Activated T-cell treated with anti-CD3 and anti-CD28 coated beads, Interleukin-2, amount 50 U/mL, for 72 hours (primary cell): Measurements from ENCODE around the gene MYBBP1A. TPM values are rescaled to one million over a fixed set of nuclear protein-coding genes. Genes with fewer than 3 reads are reported as not detected.
"Not testable (repeated sequence)": the region's sequence is repeated elsewhere in the genome, so short reads cannot be mapped to it uniquely, and the experiment has no call there.

Experiments
- ATAC-seq, 2 donors: fragments of 150-1000 bp; cut with Tn5 transposase; replicated peaks in 1 of 2; 2 replicates each; pipeline ENCODE4 v1.10.0; 2021; ENCODE audit warnings: moderate library complexity in 2 of 2, mild to moderate bottlenecking in 1 of 2
- DNase-seq, 2 donors: peaks; one replicate each; pipeline ENCODE4 v3.0.0; 2021 to 2022; ENCODE audit warnings: mixed read lengths in 1 of 2
- H3K27ac Mint-ChIP-seq: one replicate; pipeline ENCODE4 v1.8.0; 2022; ENCODE audit warnings: mild to moderate bottlenecking, moderate library complexity, mixed read lengths
- H3K27me3 Mint-ChIP-seq: one replicate; pipeline ENCODE4 v1.8.0; 2022; ENCODE audit warnings: low read depth, mixed read lengths
- H3K36me3 Mint-ChIP-seq, 2 donors: one replicate each; pipeline ENCODE4 v1.8.0; 2022; ENCODE audit warnings: mixed read lengths in 2 of 2, mild to moderate bottlenecking in 1 of 2; ENCODE audit not compliant: insufficient read depth in 2 of 2
- H3K4me1 Mint-ChIP-seq: one replicate; pipeline ENCODE4 v1.8.0; 2022; ENCODE audit warnings: low read depth, mixed read lengths
- H3K4me3 Mint-ChIP-seq, 2 donors: one replicate each; pipeline ENCODE4 v1.8.0; 2022; ENCODE audit warnings: mild to moderate bottlenecking in 2 of 2, mixed read lengths in 2 of 2, moderate library complexity in 2 of 2
- H3K9me3 Mint-ChIP-seq, 2 donors: one replicate each; pipeline ENCODE4 v1.8.0; 2022; ENCODE audit warnings: mixed read lengths in 2 of 2
- total RNA-seq, 2 donors: library from RNA; stranded (reverse); gene quantifications; one replicate each; pipeline ENCODE4 v1.2.3, GENCODE V29; 2022

MYBBP1A gene, protein sequence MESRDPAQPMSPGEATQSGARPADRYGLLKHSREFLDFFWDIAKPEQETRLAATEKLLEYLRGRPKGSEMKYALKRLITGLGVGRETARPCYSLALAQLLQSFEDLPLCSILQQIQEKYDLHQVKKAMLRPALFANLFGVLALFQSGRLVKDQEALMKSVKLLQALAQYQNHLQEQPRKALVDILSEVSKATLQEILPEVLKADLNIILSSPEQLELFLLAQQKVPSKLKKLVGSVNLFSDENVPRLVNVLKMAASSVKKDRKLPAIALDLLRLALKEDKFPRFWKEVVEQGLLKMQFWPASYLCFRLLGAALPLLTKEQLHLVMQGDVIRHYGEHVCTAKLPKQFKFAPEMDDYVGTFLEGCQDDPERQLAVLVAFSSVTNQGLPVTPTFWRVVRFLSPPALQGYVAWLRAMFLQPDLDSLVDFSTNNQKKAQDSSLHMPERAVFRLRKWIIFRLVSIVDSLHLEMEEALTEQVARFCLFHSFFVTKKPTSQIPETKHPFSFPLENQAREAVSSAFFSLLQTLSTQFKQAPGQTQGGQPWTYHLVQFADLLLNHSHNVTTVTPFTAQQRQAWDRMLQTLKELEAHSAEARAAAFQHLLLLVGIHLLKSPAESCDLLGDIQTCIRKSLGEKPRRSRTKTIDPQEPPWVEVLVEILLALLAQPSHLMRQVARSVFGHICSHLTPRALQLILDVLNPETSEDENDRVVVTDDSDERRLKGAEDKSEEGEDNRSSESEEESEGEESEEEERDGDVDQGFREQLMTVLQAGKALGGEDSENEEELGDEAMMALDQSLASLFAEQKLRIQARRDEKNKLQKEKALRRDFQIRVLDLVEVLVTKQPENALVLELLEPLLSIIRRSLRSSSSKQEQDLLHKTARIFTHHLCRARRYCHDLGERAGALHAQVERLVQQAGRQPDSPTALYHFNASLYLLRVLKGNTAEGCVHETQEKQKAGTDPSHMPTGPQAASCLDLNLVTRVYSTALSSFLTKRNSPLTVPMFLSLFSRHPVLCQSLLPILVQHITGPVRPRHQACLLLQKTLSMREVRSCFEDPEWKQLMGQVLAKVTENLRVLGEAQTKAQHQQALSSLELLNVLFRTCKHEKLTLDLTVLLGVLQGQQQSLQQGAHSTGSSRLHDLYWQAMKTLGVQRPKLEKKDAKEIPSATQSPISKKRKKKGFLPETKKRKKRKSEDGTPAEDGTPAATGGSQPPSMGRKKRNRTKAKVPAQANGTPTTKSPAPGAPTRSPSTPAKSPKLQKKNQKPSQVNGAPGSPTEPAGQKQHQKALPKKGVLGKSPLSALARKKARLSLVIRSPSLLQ (N-terminal part only)
- total RNA-seq: 10 to 100 TPM; 44.5 to 55.7 TPM

DNA sequence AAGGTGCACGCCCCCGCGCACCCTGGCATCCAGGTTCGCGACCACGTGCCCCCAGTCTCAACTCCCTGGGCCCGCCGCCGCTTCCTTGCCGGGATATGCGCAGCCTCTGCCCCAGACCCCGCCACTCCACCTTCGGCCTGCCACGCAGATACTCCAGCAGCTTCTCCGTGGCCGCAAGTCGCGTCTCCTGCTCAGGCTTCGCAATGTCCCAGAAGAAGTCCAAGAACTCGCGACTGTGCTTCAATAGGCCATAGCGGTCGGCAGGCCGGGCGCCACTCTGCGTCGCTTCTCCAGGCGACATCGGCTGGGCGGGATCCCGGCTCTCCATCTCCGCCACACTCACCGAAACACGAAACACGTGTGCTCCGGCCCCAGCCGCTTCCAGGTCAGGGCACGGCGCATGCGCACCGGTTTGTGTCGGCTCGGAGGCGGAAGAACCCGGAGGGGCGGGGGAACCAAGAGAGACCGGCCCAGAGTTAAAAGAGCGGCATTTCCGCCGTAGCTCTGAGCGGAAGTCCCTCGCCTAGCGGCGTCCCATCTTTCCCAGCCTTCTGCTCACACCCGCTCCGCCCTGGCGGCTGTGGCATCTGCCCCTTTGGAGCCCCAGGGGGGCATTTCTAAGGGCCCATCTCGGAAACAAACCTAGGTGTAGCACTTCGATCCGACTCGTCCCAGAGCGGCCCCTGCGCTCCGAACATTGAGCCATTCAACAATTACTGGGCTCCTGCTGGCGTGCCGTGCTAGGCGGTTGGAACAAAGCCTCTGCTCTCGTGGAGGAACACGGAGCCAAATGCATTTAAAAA is at the start of gene MYBBP1A:
TSS of gene MYBBP1A (minus strand) at position 388 of the 803 bp plus-strand sequence. CDS start at position 328, 60 bp downstream.
- peak; percentile 98 for DNase-seq
- ATAC-seq: peak; percentile 94
- Mint-ChIP-seq H3K9me3 (no peaks in the 10 kb centered on the region), H3K27me3 (no peaks in the 10 kb centered on the region), H3K4me1 (peaks cover 48% of the 10 kb centered on the region), H3K4me3 (peak within 1 kb of the TSS; percentile 88 to 97), H3K36me3 (peaks cover 3 to 5% of the 10 kb centered on the region in 2 donors), H3K27ac (peak within 1 kb of the TSS; percentile 95)

DNA sequence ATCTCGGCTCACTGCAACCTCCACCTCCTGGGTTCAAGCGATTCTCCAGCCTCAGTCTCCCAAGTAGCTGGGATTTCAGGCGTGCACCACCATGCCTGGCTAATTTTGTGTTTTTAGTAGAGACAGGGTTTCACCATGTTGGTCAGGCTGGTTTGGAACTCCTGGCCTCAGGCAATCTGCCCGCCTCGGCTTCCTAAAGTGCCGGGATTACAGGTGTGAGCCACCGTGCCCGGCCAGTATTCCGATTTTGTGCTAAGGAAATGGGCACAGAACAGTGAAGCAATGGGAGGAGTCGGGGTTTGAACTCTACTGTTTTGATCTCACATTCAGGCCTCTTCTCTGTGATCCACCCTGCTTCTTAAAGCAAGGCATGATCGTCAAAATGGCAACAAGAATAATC is 49.6 kb upstream of the MYBBP1A start:
- H3K27ac Mint-ChIP-seq: not testable (repeated sequence)

DNA sequence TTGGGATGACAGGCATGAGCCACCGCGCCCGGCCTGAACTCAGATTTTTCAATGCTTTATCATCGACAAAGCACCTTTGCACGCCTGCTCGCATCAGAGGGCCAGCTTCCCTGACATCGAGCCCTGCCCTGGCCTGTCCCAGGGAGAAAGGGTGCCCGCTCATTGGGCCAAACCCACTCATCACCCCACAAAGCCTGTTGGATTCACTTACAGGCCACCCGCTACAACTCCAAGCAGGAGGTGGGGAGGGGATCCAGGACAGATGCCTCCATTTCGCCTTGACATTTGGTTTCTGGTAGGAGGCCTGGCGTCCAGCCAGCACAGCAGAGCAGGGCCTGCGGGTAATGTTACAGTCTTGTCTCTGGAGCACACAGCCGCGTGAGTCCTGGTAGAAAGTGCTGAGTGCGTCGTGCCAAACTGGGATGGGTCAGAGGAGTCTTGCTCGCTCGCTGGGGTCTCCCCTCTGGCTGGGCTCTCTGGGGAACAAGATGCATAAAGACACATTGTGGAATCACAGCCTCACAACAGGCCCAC is 49.0 kb upstream of the MYBBP1A start:
- Mint-ChIP-seq H3K27me3 (peaks cover 17% of the 10 kb centered on the region), H3K4me3 (no peak overlapping the region), H3K9me3 (no peaks in the 10 kb centered on the region), H3K4me1 (no peaks in the 10 kb centered on the region), H3K36me3 (no peaks in the 10 kb centered on the region), H3K27ac (no peak overlapping the region)
- DNase-seq (no peak), ATAC-seq (no peak)

More for the DNA sequence above, 49.6 kb upstream of the MYBBP1A start:
- H3K9me3 Mint-ChIP-seq, ATAC-seq, DNase-seq, H3K4me1 Mint-ChIP-seq, H3K4me3 Mint-ChIP-seq, H3K36me3 Mint-ChIP-seq: not testable (repeated sequence)
- peaks cover 22% of the 10 kb centered on the region for H3K27me3 Mint-ChIP-seq

DNA sequence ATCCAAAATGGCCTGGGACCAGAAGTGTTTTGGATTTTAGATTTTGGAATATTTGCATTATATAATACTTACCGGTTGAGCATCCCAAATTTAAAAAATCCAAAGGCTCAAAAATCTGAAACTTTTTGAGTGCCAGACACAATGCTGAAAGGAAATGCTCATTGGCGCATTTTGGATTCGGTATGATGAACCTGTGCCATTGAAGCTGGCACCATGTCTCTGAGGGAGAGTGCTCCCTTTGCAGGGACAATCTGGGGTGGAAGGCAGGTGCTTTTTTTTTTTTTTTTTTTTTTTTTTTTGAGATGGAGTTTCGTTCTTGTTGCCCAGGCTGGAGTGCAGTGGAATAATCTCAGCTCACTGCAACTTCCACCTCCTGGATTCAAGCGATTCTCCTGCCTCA is 46.9 kb upstream of the MYBBP1A start:
- ATAC-seq (no peak), DNase-seq (no peak)
- H3K4me3 Mint-ChIP-seq: no peak overlapping the region
- no peaks in the 10 kb centered on the region for H3K9me3 Mint-ChIP-seq
- no peak overlapping the region for H3K27ac Mint-ChIP-seq
- H3K27me3 Mint-ChIP-seq: no peaks in the 10 kb centered on the region
- H3K4me1 Mint-ChIP-seq: no peaks in the 10 kb centered on the region
- H3K36me3 Mint-ChIP-seq: no peaks in the 10 kb centered on the region

DNA sequence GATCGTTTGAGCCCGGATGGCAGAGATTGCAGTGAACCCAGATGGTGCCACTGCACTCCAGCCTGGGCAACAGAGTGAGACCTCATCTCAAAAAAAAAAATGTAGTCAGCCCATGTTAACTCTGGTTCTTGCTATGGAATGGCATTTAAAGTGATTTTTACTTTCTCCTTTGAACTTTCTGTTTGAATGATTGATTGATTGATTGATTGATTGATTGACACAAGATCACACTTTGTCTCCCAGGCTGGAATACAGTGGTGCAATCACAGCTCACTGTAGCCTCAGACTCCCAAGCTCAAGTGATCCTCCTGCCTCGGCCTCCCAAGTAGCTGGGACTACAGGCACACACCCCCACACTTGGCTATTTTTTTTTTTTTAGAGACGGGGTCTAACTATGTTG is 46.1 kb upstream of the MYBBP1A start:
- Mint-ChIP-seq H3K4me3 (no peak overlapping the region), H3K27ac (no peak overlapping the region), H3K36me3 (no peaks in the 10 kb centered on the region), H3K4me1 (no peaks in the 10 kb centered on the region), H3K9me3 (no peaks in the 10 kb centered on the region), H3K27me3 (no peaks in the 10 kb centered on the region)
- ATAC-seq: no peak
- DNase-seq: no peak

DNA sequence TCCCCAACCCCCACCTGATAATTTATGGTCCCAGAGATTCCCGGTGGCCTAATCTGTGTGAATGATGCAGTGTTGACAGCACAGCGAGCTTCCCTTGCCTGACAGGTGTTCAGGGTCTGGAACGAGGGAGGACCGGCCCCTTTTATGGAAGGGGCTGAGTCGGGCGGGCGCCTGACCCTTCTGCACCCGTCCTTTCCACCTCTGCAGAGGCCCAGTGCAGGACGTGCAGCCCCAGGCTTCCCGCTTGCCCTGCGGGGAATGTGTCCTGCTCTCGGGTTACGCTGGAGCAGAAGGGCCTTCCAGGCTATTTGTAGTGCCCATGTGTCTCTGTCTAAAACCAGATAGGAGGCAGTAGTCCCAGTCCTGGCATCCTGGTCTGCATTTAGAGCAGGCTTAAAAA is 45.4 kb upstream of the MYBBP1A start:
- Mint-ChIP-seq H3K4me1 (no peaks in the 10 kb centered on the region), H3K27ac (no peak overlapping the region), H3K27me3 (no peaks in the 10 kb centered on the region), H3K36me3 (no peaks in the 10 kb centered on the region), H3K9me3 (no peaks in the 10 kb centered on the region), H3K4me3 (no peak overlapping the region)
- ATAC-seq: no peak
- DNase-seq: no peak

DNA sequence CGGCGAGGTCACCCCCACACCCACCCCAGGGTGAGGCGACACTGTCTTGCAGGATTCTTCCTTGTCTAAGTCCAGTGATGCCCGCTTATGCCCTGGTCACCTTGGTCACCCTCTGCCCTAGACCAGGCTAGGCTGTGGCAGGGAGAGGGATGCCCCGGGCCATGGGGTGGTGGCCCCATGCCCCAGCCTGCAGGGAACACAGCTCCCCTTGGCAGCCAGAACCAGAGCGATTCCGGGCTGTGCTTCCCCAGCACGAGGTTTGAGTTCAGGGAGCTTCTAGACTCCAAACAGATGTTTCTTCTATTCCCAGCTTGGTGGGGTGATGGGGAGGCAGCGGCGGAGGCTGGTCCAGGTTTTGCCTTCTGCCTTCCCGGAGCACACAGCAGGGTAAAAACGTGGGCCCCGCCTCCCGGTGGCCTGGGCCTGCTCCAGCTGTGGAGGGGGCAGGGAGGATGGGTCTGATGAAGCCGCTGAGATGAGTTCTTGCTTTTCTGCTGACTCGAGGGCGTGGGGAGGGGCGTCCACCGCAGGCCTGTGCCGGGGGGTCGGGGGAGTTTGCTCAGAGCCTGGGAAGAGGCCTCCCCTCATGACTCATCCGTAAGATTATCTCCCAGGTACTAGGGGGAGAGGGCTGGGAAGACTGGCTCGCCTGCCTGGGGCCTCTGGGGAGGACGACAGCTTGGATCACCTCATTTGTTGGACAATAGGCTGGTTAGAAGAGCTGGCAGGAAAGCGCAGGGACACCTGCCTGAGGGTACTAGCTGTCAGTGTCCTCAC is 44.5 kb upstream of the MYBBP1A start:
- H3K4me1 Mint-ChIP-seq: peaks cover 6% of the 10 kb centered on the region
- H3K27ac Mint-ChIP-seq: no peak overlapping the region

DNA sequence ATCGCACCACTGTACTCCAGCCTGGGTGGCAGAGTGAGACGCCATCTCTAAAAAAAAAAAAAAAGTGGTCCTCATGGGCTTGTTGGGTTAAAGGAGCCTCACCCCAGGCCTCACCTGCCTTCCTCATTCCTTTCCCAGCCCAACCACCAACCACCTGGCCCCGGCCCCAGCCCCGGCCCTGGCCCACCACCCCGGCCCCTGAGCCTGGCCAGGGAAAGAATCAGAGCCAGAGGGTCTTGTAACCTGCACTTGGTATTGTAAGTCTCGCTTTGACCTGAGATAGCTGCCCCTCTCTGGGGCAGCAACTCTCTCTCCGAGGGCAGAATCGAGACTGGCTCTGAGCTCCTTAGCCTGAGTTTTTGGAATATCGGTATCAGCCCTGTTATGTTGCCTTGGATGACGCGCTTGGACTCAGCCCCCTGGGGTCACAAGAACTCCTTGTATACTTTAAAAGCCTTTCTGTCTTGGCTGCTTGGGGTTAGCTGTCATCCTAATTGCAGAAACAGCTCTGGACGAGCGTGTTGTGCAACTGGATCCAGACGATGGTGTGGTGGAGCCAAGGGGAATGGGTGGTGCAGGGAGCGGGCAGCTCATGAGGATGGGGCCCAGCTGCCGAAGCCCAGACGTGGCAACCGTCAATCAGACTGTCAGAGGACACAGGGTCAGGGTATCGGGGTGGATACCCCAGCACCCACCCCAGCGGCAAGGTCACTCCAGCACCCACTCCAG is 43.8 kb upstream of the MYBBP1A start:
- ATAC-seq: no peak
- no peak for DNase-seq
- no peaks in the 10 kb centered on the region for H3K36me3 Mint-ChIP-seq

More for the DNA sequence above, 44.5 kb upstream of the MYBBP1A start:
- H3K9me3 Mint-ChIP-seq: no peaks in the 10 kb centered on the region
- no peaks in the 10 kb centered on the region for H3K36me3 Mint-ChIP-seq
- H3K4me3 Mint-ChIP-seq: no peak overlapping the region
- H3K27me3 Mint-ChIP-seq: no peaks in the 10 kb centered on the region
- ATAC-seq: no peak
- no peak for DNase-seq

DNA sequence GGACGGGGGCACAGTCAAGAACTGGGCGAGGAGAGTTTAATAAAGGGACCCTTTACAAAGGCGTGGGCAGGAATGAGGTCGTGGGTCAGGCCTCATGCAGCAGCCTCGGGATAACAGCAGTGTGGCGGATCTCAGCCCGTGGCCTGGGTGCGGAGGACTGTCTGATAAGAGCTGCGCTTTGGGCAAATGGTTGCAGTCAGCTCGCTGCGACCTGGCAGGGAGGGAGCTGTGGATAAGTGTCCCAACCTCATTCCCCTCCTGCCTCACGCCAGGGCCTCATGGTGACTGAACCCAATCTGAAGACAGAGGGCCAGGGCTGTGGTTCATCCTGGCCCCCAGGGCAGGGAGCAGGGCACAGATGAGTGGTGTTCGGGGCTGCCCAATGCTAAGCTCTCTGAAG is 42.8 kb upstream of the MYBBP1A start:
- Mint-ChIP-seq H3K4me1 (peaks cover 6% of the 10 kb centered on the region), H3K27me3 (no peaks in the 10 kb centered on the region), H3K9me3 (no peaks in the 10 kb centered on the region), H3K4me3 (no peak overlapping the region), H3K36me3 (no peaks in the 10 kb centered on the region), H3K27ac (no peak overlapping the region)
- ATAC-seq: no peak
- no peak for DNase-seq

More for the DNA sequence above, 43.8 kb upstream of the MYBBP1A start:
- Mint-ChIP-seq H3K4me3 (no peak overlapping the region), H3K4me1 (peaks cover 6% of the 10 kb centered on the region), H3K27me3 (no peaks in the 10 kb centered on the region), H3K27ac (no peak overlapping the region), H3K9me3 (no peaks in the 10 kb centered on the region)

DNA sequence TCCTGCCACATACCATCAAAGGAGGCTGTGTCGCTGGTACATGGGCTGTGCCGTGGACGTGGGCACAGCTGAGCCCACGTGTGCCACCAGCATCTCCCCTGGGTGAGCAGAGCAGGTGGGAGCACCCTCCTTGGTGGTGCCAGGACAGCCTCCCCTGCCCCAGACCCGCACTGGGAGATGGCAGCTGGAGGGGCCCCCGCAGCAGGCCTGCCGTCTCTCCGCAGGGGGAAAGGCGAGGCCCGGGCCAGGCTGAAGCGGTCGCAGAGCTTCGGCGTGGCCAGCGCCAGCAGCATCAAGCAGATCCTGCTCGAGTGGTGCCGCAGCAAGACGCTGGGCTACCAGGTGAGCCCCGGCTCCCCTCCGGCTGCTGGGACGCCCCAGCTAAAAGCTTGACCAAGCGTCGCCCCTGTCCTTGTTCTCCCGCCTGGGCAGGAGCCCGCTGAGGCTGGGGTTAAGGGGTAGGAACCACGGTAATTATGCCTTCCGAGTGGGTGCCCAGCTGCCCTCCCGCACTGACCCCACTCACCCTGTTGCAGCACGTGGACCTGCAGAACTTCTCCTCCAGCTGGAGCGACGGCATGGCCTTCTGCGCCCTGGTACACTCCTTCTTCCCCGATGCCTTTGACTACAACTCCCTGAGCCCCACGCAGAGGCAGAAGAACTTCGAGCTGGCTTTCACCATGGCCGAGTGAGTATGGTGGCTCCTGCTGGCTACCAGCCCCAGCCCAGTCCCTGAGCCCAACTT is 41.6 kb upstream of the MYBBP1A start:
- no peaks in the 10 kb centered on the region for H3K27me3 Mint-ChIP-seq
- no peaks in the 10 kb centered on the region for H3K9me3 Mint-ChIP-seq
- no peak overlapping the region for H3K4me3 Mint-ChIP-seq
- DNase-seq (no peak), ATAC-seq (no peak)
- no peaks in the 10 kb centered on the region for H3K36me3 Mint-ChIP-seq
- H3K27ac Mint-ChIP-seq: no peak overlapping the region
- H3K4me1 Mint-ChIP-seq: peaks cover 6% of the 10 kb centered on the region
